Measurements from ENCODE around the gene CXCL14.
A peak's percentile ranks its signal among the peaks of the same experiment; 100 is the strongest.

Gene CXCL14

GRCh38 chr5:135578685-135579341 is at the start of gene CXCL14:
TSS of gene CXCL14 (minus strand) at chr5:135578991. CDS start at chr5:135578778, 213 bp downstream.
- FAIRE-seq (peak; percentile 27), DNase-seq (ENCODE audit: low spot score) (peak; percentile 76)

GRCh38 chr5:135626636-135627035 is 47.8 kb upstream of the CXCL14 start:
- DNase-seq (ENCODE audit: low spot score) (peak; percentile 25), FAIRE-seq (no peak)

GRCh38 chr5:135625961-135626360 is 47.2 kb upstream of the CXCL14 start:
- FAIRE-seq (no peak), DNase-seq (ENCODE audit: low spot score) (no peak)

- DNase-seq (ENCODE audit: low spot score) = no peak
- no peak for FAIRE-seq
Observed at GRCh38 chr5:135625486-135625885, 46.7 kb upstream of the CXCL14 start.

- FAIRE-seq = no peak
- no peak for DNase-seq (ENCODE audit: low spot score)
Observed at GRCh38 chr5:135625061-135625460, 46.3 kb upstream of the CXCL14 start.

GRCh38 chr5:135623186-135623715 is 44.5 kb upstream of the CXCL14 start:
- no peak for DNase-seq (ENCODE audit: low spot score)
- FAIRE-seq = no peak

- FAIRE-seq = no peak
- no peak for DNase-seq (ENCODE audit: low spot score)
Observed at GRCh38 chr5:135615581-135616260, 36.9 kb upstream of the CXCL14 start.

GRCh38 chr5:135615171-135615570 is 36.4 kb upstream of the CXCL14 start:
- no peak for DNase-seq (ENCODE audit: low spot score)
- FAIRE-seq = no peak

GRCh38 chr5:135609981-135610380 is 31.2 kb upstream of the CXCL14 start:
- DNase-seq (ENCODE audit: low spot score) (no peak), FAIRE-seq (no peak)

- no peak for FAIRE-seq
- DNase-seq (ENCODE audit: low spot score) = no peak
Observed at GRCh38 chr5:135608761-135609443, 30.1 kb upstream of the CXCL14 start.

- FAIRE-seq (no peak), DNase-seq (ENCODE audit: low spot score) (no peak)
Observed at GRCh38 chr5:135608361-135608760, 29.6 kb upstream of the CXCL14 start.

- DNase-seq (ENCODE audit: low spot score) (no peak), FAIRE-seq (no peak)
Observed at GRCh38 chr5:135606431-135606830, 27.6 kb upstream of the CXCL14 start.

- DNase-seq (ENCODE audit: low spot score) = no peak
- FAIRE-seq = no peak
Observed at GRCh38 chr5:135605221-135605620, 26.4 kb upstream of the CXCL14 start.

GRCh38 chr5:135604056-135604455 is 25.3 kb upstream of the CXCL14 start:
- FAIRE-seq (no peak), DNase-seq (ENCODE audit: low spot score) (no peak)

GRCh38 chr5:135602882-135603721 is 24.3 kb upstream of the CXCL14 start:
- DNase-seq (ENCODE audit: low spot score) (no peak), FAIRE-seq (no peak)

- DNase-seq (ENCODE audit: low spot score) (no peak), FAIRE-seq (no peak)
Observed at GRCh38 chr5:135601466-135601865, 22.7 kb upstream of the CXCL14 start.

GRCh38 chr5:135600971-135601381 is 22.2 kb upstream of the CXCL14 start:
- FAIRE-seq = no peak

GRCh38 chr5:135600152-135600570 is 21.4 kb upstream of the CXCL14 start:
- FAIRE-seq = no peak
- no peak for DNase-seq (ENCODE audit: low spot score)

More at GRCh38 chr5:135600971-135601381, 22.2 kb upstream of the CXCL14 start:
- DNase-seq (ENCODE audit: low spot score) = no peak

- DNase-seq (ENCODE audit: low spot score) (no peak), FAIRE-seq (no peak)
Observed at GRCh38 chr5:135599421-135600151, 20.8 kb upstream of the CXCL14 start.

GRCh38 chr5:135598691-135599395 is 20.1 kb upstream of the CXCL14 start:
- DNase-seq (ENCODE audit: low spot score) (no peak), FAIRE-seq (no peak)
